Measurements from ENCODE around the gene ZNF593. TPM values are rescaled to one million over a fixed set of nuclear protein-coding genes. Genes with fewer than 3 reads are reported as not detected.

Gene ZNF593
- total and polyA plus RNA-seq, 2 of the 13 experiments (the other 11 are each of a cell fraction or from before 2014, with no cell fraction given), result 37.3 to 55.8 TPM

GRCh38 chr1:26169669-26170471 is at the start of gene ZNF593 (continued):
- peak; percentile 67 for TF ChIP-seq ZNF670 (CRISPR knock-in tag; IDR thresholded peaks at IDR 0.05; ENCODE audit: borderline replicate concordance)
- TF ChIP-seq ZNF616 (CRISPR knock-in tag; IDR thresholded peaks at IDR 0.05; ENCODE audit: low read depth), result 0 out of 2 replicates have a peak, but pooled peaks have one; percentile 62
- TF ChIP-seq MLLT10 (CRISPR knock-in tag; IDR thresholded peaks at IDR 0.05), result no peak
- TF ChIP-seq ZNF235 (CRISPR knock-in tag; IDR thresholded peaks at IDR 0.05; ENCODE audit: borderline replicate concordance), result peak; percentile 90; the same call in 1 of the 2 replicates
- peak; percentile 100 for TF ChIP-seq HOXA3 (CRISPR knock-in tag; IDR thresholded peaks at IDR 0.05)
- peak; percentile 66; the same call in 1 of the 2 replicates for TF ChIP-seq ZNF639 (CRISPR knock-in tag; conservative IDR thresholded peaks at IDR 0.05)
- 0 out of 2 replicates have a peak, but pooled peaks have one; percentile 39 for TF ChIP-seq TEAD2 (CRISPR knock-in tag; IDR thresholded peaks at IDR 0.05)
- TF ChIP-seq CSRNP1 (CRISPR knock-in tag; IDR thresholded peaks at IDR 0.05), result peak; percentile 92
- peak; percentile 54; the same call in 1 of the 2 replicates for TF ChIP-seq SKIL (CRISPR knock-in tag; IDR thresholded peaks at IDR 0.05; ENCODE audit: borderline replicate concordance)
- peak; percentile 94 for TF ChIP-seq MTF2 (CRISPR knock-in tag; IDR thresholded peaks at IDR 0.05; ENCODE audit: borderline replicate concordance)
- TF ChIP-seq GFI1 (CRISPR knock-in tag; IDR thresholded peaks at IDR 0.05; ENCODE audit: borderline replicate concordance), result peak; percentile 65; the same call in 1 of the 2 replicates
- TF ChIP-seq DMAP1 (CRISPR knock-in tag; IDR thresholded peaks at IDR 0.05), result peak; percentile 91
- peak; percentile 87 for TF ChIP-seq ZBTB34 (CRISPR knock-in tag; IDR thresholded peaks at IDR 0.05)
- 0 out of 2 replicates have a peak, but pooled peaks have one; percentile 42 for TF ChIP-seq ZNF256 (CRISPR knock-in tag; conservative IDR thresholded peaks at IDR 0.05)
- peak; percentile 64 for TF ChIP-seq HNRNPLL (IDR thresholded peaks at IDR 0.05; ENCODE audit: low read depth, low read length, poor library complexity, severe bottlenecking)
- no peak for TF ChIP-seq TAF15 (IDR thresholded peaks at IDR 0.05; ENCODE audit: low read depth, low read length, poor library complexity, severe bottlenecking)
- TF ChIP-seq ZNF782 (CRISPR knock-in tag; IDR thresholded peaks at IDR 0.05; ENCODE audit: borderline replicate concordance), result peak; percentile 87; the same call in 1 of the 2 replicates
- TF ChIP-seq MEF2D (CRISPR knock-in tag; IDR thresholded peaks at IDR 0.05), result peak; percentile 57; the same call in 1 of the 2 replicates
- peak; percentile 90 for TF ChIP-seq TMF1 (CRISPR knock-in tag; IDR thresholded peaks at IDR 0.05; ENCODE audit: low read depth)
- peak; percentile 80 for TF ChIP-seq BRCA1 (CRISPR knock-in tag; IDR thresholded peaks at IDR 0.05)
- peak; percentile 79; the same call in 1 of the 2 replicates for TF ChIP-seq ZNF136 (CRISPR knock-in tag; IDR thresholded peaks at IDR 0.05; ENCODE audit: low read depth)
- TF ChIP-seq FOXC1 (CRISPR knock-in tag; IDR thresholded peaks at IDR 0.05; ENCODE audit: borderline replicate concordance), result peak; percentile 86
- peak; percentile 99; the same call in 2 of the 3 replicates for TF ChIP-seq MXI1 (IDR thresholded peaks at IDR 0.05; ENCODE audit: borderline replicate concordance, low read depth, low read length)
